Stimulated activated CD4-positive, alpha-beta T cell treated with anti-CD3 and anti-CD28 coated beads, Interleukin-1b, Interleukin-23, amount 100 ng/mL, for 4 hours (primary cell): Measurements from ENCODE around the gene ODF2L.

Experiments used
- DNase-seq, 2 donors: peaks; one replicate each; pipeline ENCODE4 v3.0.0-alpha.2; 2020; ENCODE audit warnings: low read depth in 2 of 2

The ODF2L gene

GRCh38 chr1:86395751-86396497 is at the start of gene ODF2L:
ODF2L (minus strand) TSS chr1:86396323; CDS start chr1:86387027, 9,296 bp downstream.
- DNase-seq, result peak; percentile 72 to 78

- no peak for DNase-seq
Measured at GRCh38 chr1:86445919-86446318, 49.8 kb upstream of the ODF2L start.

- DNase-seq, result no peak
Measured at GRCh38 chr1:86441997-86442396, 45.9 kb upstream of the ODF2L start.

- DNase-seq, result no peak
Measured at GRCh38 chr1:86441581-86441980, 45.5 kb upstream of the ODF2L start.

GRCh38 chr1:86436041-86436440 is 39.9 kb upstream of the ODF2L start:
- DNase-seq, result no peak

- no peak for DNase-seq
Measured at GRCh38 chr1:86435327-86435726, 39.2 kb upstream of the ODF2L start.

GRCh38 chr1:86434059-86434458 is 37.9 kb upstream of the ODF2L start:
- DNase-seq, result no peak

- no peak for DNase-seq
Measured at GRCh38 chr1:86430376-86430775, 34.3 kb upstream of the ODF2L start.

GRCh38 chr1:86429835-86430234 is 33.7 kb upstream of the ODF2L start:
- no peak for DNase-seq

- DNase-seq, result no peak
Measured at GRCh38 chr1:86429122-86429725, 33.1 kb upstream of the ODF2L start.

GRCh38 chr1:86423873-86424272 is 27.8 kb upstream of the ODF2L start, which contains the start of gene CLCA2:
CLCA2 (plus strand) TSS chr1:86424171; CDS start chr1:86424248, 77 bp downstream.
- no peak for DNase-seq

GRCh38 chr1:86423473-86423872 is 27.4 kb upstream of the ODF2L start:
- no peak for DNase-seq

GRCh38 chr1:86421601-86422280 is 25.6 kb upstream of the ODF2L start:
- DNase-seq, result no peak

GRCh38 chr1:86419277-86419903 is 23.3 kb upstream of the ODF2L start:
- DNase-seq, result no peak

- DNase-seq, result no peak
Measured at GRCh38 chr1:86416343-86416742, 20.2 kb upstream of the ODF2L start.

- DNase-seq, result no peak
Measured at GRCh38 chr1:86410879-86411278, 14.8 kb upstream of the ODF2L start.

GRCh38 chr1:86409416-86410021 is 13.4 kb upstream of the ODF2L start:
- no peak for DNase-seq

GRCh38 chr1:86396498-86396890 is 371 bp upstream of the ODF2L start:
- DNase-seq, result no peak

GRCh38 chr1:86394416-86394815 is 1.7 kb downstream of the ODF2L start:
- no peak for DNase-seq

- no peak for DNase-seq
Measured at GRCh38 chr1:86389307-86389706, 6.8 kb downstream of the ODF2L start.

GRCh38 chr1:86388777-86389176 is 7.3 kb downstream of the ODF2L start:
- no peak for DNase-seq
